Activated CD8-positive, alpha-beta memory T cell treated with anti-CD3 and anti-CD28 coated beads, Interleukin-2, amount 50 U/mL, for 48 hours (primary cell): ENCODE measurements around the gene RENBP.

Experiments
- DNase-seq: peaks from one replicate; pipeline ENCODE4 v3.0.0-alpha.2; 2020

RENBP gene

DNA sequence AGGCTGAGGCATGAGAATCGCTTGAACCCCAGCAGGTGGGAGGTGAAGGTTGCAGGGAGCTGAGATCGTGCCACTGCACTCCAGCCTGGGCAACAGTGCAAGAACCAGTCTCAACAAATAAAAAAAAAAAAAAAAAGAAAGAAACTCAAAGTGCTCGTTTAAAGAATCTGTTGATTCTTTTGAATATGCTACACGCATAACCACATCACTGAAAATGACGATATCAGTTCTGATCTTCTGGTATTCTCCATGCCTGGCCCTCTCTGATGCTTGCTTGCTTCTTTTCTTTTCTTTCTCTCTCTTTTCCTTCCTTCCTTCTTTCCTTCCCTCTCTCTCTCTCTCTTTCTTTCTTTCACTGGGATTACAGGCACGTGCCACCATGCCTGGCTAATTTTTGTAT is 32.6 kb downstream of the RENBP start:
- DNase-seq: no peak

- DNase-seq: no peak
Measured at GRCh38 chrX:153910446-153910845, 34.0 kb downstream of the RENBP start.

GRCh38 chrX:153909980-153910360 is 34.5 kb downstream of the RENBP start:
- DNase-seq: no peak

DNA sequence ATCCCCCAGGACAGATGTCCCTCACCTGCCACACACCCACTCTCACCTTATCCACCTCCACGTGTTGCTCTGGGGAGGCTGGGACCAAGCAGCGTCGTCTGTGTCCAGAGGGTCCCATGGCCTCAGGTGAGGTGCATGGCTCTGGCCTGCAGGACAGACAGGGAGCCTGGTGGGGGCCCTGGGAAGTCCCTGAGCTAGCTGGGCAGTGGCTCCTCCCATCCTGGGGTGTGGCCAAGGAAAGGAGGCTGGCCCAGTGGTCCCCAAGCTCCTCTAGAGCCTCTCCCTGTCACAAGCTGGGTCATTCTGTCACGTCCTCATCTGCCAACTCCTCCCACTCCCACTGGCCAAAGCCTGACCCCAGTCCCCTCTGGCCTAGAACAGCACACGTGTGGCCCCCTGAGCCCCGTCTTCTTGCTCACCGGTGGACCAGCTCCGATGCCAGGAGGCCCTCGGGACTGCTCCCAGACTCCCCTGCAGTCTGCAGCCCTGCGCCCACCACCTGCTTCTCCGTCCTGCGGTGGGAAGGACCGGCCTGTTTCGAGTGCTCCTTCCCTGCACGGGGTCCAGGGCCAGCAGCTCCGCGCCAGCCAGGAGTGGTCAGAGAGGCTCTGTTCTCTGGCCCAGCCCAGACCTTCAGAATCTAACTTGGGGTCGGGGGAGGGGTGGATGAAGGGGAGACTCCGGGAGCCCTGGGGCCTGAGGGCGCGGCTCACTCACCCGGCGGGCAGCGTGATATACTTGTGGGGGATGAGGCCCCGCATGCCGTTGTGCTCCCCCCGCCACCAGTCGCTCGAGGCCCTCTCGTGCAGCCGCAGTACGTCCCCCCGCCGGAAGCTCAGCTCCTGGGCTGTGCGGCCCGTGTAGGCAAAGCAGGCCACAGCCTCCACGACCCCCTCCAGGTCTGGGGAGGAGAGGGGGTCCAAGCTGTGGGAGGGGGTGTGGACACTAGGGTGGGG is 35.1 kb downstream of the RENBP start:
- no peak for DNase-seq

GRCh38 chrX:153908219-153908860 is 36.1 kb downstream of the RENBP start:
- DNase-seq: no peak

GRCh38 chrX:153907456-153907855 is 37.0 kb downstream of the RENBP start:
- DNase-seq: no peak

DNA sequence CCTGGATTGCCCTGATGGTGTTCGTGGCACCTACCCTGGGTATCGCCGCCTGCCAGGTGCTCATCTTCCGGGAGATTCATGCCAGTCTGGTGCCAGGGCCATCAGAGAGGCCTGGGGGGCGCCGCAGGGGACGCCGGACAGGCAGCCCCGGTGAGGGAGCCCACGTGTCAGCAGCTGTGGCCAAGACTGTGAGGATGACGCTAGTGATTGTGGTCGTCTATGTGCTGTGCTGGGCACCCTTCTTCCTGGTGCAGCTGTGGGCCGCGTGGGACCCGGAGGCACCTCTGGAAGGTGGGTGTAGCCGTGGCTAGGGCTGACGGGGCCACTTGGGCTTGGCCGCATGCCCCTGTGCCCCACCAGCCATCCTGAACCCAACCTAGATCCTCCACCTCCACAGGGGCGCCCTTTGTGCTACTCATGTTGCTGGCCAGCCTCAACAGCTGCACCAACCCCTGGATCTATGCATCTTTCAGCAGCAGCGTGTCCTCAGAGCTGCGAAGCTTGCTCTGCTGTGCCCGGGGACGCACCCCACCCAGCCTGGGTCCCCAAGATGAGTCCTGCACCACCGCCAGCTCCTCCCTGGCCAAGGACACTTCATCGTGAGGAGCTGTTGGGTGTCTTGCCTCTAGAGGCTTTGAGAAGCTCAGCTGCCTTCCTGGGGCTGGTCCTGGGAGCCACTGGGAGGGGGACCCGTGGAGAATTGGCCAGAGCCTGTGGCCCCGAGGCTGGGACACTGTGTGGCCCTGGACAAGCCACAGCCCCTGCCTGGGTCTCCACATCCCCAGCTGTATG is 38.1 kb downstream of the RENBP start:
- no peak for DNase-seq

GRCh38 chrX:153905481-153906095 is 38.9 kb downstream of the RENBP start:
- no peak for DNase-seq

DNA sequence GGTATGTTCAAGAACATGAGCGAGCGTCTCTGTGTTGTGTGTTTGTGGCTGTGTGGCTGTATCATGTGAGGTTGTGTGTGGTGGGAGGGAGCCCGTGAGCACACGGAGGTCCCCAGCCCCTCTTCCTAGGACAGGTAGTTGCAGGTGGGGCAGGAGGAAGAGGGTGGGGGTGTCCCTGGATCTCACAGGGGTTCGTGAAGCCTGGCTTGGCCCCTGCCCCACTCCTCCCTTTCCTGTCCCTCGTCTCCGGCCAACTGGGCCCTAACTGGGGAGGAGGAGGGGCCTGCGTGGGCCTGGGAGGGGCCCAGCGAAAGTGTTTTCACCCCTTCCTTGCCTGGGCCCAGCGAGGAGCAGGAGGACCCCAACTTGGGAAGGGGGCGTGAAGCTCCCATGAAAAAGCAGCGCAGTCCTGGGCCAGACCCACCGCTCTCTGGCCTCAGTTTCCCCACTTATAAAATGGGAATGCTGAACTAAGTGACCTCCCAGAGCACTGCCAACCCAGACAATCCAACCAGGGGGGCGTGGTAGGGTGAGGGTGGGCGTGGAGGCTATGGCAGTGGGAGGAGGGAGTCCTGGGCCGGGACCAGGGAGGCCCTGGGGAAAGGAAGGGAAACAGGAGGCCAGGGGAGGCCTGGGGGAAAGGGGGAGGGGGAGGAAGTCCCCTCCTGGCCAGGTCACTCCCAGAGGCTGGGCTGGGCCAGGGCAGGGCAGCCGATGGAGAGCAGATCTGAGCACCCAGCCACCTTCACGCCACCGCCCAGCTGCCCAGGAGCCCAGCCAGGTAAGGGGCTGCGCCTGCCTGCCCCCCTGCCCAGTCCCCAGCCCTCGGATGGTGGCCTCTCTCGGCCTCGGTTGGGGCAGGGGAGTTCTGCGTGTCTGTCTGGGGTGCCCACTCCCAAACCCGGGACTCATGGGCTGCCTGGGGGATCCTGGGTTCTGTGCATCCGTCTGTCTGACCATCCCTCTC is 40.2 kb downstream of the RENBP start, which contains the start of gene AVPR2:
AVPR2 (plus strand) TSS at position 683 of the 967 bp plus-strand sequence. CDS start 473 bp downstream, outside the sequence.
- no peak for DNase-seq

DNA sequence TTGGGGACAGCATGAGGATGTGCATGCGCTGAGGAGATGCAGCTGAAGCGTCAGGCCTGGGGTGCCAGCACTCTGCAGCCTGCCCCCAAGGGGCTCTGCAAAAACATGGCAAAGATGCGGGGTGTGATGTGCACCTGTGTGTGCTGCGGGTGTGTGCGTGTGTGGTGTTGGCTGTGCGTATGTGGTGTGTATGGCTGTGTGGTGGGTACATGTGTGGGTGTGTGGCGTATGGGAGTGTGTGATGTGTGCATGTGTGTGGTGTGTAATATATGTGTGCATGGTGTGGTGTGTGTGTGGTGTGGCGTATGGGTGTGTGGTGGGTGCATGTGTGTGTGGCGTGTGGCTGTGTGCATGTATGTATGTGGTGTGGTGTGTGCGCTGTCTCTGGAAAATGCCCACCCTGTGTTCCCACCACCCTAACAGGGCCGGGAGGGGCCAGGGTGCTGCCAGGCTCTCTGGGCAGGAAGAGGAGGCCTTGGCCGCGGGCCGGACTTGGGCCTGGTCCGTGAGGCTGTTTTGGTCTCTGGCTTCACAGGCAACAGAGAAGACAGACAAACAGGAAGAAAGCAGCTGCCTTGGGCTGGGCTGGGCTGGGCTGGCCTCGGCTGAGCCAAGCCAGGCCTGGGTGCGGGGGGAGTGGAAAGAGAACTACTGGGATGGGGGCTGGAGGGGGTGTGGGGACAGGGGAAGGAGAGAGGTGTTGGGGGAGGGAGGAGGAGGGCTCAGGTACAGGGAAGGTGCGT is 41.0 kb downstream of the RENBP start:
- no peak for DNase-seq

DNA sequence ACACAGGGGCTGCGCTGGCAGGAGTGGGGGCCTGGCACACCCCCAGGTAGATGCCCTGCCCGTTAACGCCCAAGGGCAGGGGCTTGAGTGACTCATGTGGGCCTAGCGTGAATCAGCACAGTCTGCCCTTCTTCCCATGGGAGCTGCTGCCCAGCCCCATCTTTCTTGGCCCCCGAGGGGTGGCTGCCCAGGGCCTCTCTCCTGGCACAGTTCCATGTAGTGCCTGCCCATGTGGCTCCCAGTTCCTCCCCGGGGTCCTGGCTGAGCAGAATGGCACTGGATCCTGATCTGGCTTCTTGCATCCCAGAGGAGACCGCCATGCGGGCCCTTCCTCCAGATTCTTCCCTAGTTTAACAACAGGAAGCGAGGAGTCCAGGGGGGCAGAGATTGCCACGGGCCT is 42.1 kb downstream of the RENBP start:
- no peak for DNase-seq

GRCh38 chrX:153901753-153902140 is 42.7 kb downstream of the RENBP start:
- DNase-seq: no peak

DNA sequence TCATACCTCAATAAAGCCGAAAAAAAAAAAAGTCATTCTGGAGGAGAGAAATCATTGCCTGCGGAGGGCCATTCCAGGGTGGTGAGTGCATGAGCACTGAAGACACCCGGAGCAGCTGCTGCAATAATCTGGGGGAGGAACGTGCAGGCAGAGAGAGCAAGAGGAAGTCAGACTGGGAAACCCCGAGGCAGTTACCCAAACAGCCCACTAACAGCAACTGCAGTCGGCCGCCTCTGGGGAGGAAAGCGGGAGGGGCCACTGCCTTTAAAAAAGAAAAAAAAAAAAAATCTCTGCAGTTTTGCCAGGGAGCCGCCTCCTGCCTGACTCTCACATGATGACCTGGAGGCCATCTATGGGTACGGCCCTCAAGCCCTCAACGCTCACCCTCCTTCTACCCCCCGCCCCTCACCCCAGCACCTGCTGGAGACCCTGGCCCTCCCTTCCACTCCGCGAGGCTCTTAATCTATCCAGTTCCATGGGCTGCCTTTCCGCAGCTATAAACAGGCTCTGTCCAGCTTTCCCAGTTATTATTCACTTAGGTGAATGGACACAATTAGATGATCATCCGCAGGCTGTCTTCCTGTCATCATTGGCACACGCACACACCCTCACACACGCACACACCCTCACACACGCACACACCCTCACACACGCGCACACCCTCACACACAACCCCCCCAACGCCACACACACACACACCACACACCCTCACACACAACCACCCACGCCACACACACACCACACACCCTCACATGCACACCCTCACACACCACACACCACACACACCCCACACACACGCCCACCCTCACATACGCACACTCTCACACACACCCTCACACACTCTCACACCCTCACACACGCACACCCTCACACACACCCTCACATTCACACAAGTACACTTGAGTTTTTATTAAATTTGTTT is 43.4 kb downstream of the RENBP start:
- no peak for DNase-seq

DNA sequence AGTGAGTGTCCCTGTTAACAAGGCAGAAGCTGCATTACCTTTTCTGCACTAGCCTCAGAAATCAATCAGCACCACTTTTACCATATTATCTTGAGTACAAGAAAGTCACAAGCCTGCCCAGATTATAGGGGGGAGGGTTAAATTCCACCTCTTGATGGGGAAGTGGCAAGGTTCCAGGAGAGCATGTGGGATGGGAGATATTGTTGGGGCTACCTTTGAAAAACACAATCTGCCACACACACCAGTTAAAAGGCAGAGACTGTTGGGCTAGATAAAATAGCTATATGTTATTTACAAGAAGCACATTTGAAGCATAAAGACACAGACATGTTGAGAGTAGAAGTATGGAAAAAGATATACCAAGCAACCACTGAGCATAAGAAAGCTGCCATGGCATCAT is 46.5 kb downstream of the RENBP start:
- DNase-seq: no peak

- no peak for DNase-seq
Measured at GRCh38 chrX:153889123-153889522, 55.3 kb downstream of the RENBP start.

DNA sequence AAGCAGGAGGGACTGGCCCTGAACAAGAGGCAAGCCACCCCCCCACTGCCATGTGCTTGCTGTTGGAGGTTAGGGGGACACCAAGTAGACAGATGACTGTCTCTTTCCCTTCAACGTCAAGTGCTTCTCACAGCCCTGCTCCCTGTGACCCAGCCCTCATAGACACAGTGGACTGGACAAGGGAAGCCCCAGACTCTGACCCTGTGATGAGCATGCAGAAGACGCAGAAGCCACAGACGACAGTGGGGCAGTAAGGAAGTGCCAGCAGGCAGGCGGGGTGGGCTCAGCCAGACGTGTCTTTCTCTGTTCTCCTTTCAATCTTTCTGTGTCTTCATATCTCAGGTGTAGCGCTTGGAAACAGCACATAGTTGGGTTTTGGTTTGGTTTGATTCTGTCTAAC is 56.1 kb downstream of the RENBP start:
- no peak for DNase-seq

DNA sequence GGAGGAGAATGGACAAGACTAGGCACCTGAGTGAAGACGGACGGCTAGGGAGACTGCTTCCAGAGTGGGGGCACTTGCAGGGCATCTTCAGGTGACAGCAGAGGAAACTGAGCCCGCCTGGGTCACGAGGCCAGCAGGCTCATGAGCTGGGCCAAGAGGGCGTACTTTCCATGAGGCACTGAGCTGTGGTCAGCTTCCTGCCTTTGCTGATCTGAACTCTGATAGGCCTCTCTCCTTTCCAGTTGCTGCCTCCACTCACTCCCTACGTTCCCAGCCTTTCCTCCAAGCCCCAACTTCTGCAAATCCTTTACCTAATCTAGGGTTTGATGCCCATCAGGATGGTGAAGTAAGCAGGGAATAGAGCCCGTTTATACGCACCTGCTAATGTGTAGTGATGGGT is 57.1 kb downstream of the RENBP start:
- no peak for DNase-seq

- DNase-seq: no peak
Measured at GRCh38 chrX:153886915-153887314, 57.5 kb downstream of the RENBP start.

DNA sequence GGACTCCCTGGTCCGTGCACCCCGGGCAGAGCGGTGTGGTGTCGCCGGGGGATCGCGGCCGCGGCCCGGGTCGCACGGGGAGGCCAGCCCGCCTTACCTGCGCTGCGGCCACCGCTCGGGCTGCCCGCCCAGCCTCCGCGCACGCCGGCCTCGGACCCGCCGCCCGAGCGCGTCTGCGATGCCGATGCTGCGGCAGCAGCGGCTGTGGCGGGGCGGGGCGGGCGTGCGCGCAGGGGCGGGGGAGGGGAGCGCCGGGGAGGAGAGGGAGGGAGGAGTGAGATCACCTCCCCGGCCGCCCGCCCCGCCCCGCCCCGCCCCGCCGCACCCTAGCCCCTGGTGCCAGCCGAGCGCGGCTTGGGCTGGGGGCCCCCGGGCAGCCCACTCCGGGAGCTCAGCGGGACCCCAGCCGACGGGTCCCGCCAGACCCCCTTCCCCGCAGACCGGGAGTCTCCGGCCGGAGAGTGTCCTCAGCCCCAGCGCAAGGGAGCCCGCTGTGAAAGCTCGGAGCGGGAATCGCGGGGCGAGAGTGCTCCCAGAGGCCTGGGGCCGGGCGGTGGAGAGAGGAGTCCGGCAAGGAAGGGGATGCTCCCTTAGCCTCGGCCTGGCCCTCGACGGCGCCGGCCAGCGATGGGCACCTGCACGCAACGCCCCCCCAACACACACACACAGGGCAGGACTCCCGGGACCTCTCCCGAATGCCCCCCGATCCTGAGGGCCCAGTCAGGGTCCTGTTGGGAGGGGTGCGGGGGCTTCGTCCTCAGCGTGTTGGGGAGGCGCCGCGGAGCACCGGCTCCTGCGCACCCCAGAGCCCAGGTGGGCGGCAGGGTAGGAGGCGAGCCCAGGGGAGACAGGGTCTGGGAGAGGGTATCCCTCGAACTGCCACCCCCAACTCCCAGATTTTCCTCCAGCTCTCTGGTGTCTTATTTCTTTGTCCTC is 58.2 kb downstream of the RENBP start, which contains the start of gene L1CAM:
L1CAM (minus strand) TSS at position 206 of the 936 bp plus-strand sequence. CDS start 10,337 bp downstream, outside the sequence.
- DNase-seq: no peak
